Activated CD4-positive, alpha-beta T cell treated with anti-CD3 and anti-CD28 coated beads, Interleukin-2, amount 50 U/mL, for 16 hours (primary cell): ENCODE data around the gene TREML1.
"Not testable (repeated sequence)": the region's sequence is repeated elsewhere in the genome, so short reads cannot be mapped to it uniquely, and the experiment has no call there.

Source experiments
- DNase-seq: peaks from one replicate; pipeline ENCODE4 v3.0.0-alpha.2; 2020

Gene TREML1

GRCh38 chr6:41153992-41154625 is at the start of gene TREML1:
Gene TREML1, minus strand, starts transcription at chr6:41154347. Its CDS starts 59 bp downstream, at chr6:41154288.
- no peak for DNase-seq

GRCh38 chr6:41201764-41202173 is 47.6 kb upstream of the TREML1 start:
- no peak for DNase-seq

- DNase-seq: peak; percentile 50
Measured at GRCh38 chr6:41200901-41201763, 47.0 kb upstream of the TREML1 start, which contains the start of gene TREML2. Gene TREML2, minus strand, starts transcription at chr6:41201149. Its CDS starts 141 bp downstream, at chr6:41201008.

GRCh38 chr6:41200296-41200900 is 46.3 kb upstream of the TREML1 start:
- DNase-seq: peak; percentile 80

- DNase-seq: peak; percentile 72
Measured at GRCh38 chr6:41199552-41200246, 45.6 kb upstream of the TREML1 start.

- no peak for DNase-seq
Measured at GRCh38 chr6:41197234-41197633, 43.1 kb upstream of the TREML1 start.

- no peak for DNase-seq
Measured at GRCh38 chr6:41194386-41194785, 40.2 kb upstream of the TREML1 start.

GRCh38 chr6:41193884-41194283 is 39.7 kb upstream of the TREML1 start:
- DNase-seq: no peak

- DNase-seq: no peak
Measured at GRCh38 chr6:41193171-41193734, 39.1 kb upstream of the TREML1 start.

- DNase-seq: peak; percentile 38
Measured at GRCh38 chr6:41191569-41191968, 37.4 kb upstream of the TREML1 start.

GRCh38 chr6:41190791-41191190 is 36.6 kb upstream of the TREML1 start:
- no peak for DNase-seq

- no peak for DNase-seq
Measured at GRCh38 chr6:41189967-41190366, 35.8 kb upstream of the TREML1 start.

- DNase-seq: not testable (repeated sequence)
Measured at GRCh38 chr6:41189046-41189445, 34.9 kb upstream of the TREML1 start.

- DNase-seq: no peak
Measured at GRCh38 chr6:41187924-41188886, 34.1 kb upstream of the TREML1 start.

- no peak for DNase-seq
Measured at GRCh38 chr6:41186031-41186562, 31.9 kb upstream of the TREML1 start.

- no peak for DNase-seq
Measured at GRCh38 chr6:41184761-41185160, 30.6 kb upstream of the TREML1 start.

GRCh38 chr6:41182069-41183034 is 28.2 kb upstream of the TREML1 start:
- peak; percentile 71 for DNase-seq

- DNase-seq: no peak
Measured at GRCh38 chr6:41181566-41181965, 27.4 kb upstream of the TREML1 start.

- no peak for DNase-seq
Measured at GRCh38 chr6:41179163-41179562, 25.0 kb upstream of the TREML1 start.

- DNase-seq: no peak
Measured at GRCh38 chr6:41177695-41178094, 23.5 kb upstream of the TREML1 start.
